ENCODE data around the gene CCDC57.

Gene CCDC57

GRCh38 chr17:82121660-82122629 is 90.7 kb downstream of the CCDC57 start:
- Mint-ChIP-seq H3K4me3 (no peak overlapping the region), H3K36me3 (ENCODE audit: low read depth) (peaks cover 24% of the 10 kb centered on the region), H3K27me3 (no peaks in the 10 kb centered on the region), H3K4me1 (ENCODE audit: low read depth) (peaks cover 62% of the 10 kb centered on the region), H3K27ac (peak overlapping the region; percentile 12), H3K9me3 (no peaks in the 10 kb centered on the region)
- no peak for DNase-seq

GRCh38 chr17:82121246-82121645 is 91.4 kb downstream of the CCDC57 start:
- Mint-ChIP-seq H3K9me3 (no peaks in the 10 kb centered on the region), H3K27me3 (no peaks in the 10 kb centered on the region), H3K4me3 (no peak overlapping the region), H3K27ac (no peak overlapping the region), H3K36me3 (ENCODE audit: low read depth) (peaks cover 21% of the 10 kb centered on the region), H3K4me1 (ENCODE audit: low read depth) (peaks cover 55% of the 10 kb centered on the region)
- DNase-seq: no peak

- peaks cover 21% of the 10 kb centered on the region for H3K36me3 Mint-ChIP-seq (ENCODE audit: low read depth)
Observed at GRCh38 chr17:82120148-82120547, 92.5 kb downstream of the CCDC57 start.

GRCh38 chr17:82118815-82119380 is 93.7 kb downstream of the CCDC57 start:
- Mint-ChIP-seq H3K27ac (no peak overlapping the region), H3K4me3 (no peak overlapping the region), H3K36me3 (ENCODE audit: low read depth) (peaks cover 17% of the 10 kb centered on the region), H3K9me3 (no peaks in the 10 kb centered on the region), H3K27me3 (no peaks in the 10 kb centered on the region), H3K4me1 (ENCODE audit: low read depth) (peaks cover 37% of the 10 kb centered on the region)
- DNase-seq: no peak

More at GRCh38 chr17:82120148-82120547, 92.5 kb downstream of the CCDC57 start:
- H3K9me3 Mint-ChIP-seq: no peaks in the 10 kb centered on the region
- H3K4me1 Mint-ChIP-seq (ENCODE audit: low read depth): peaks cover 47% of the 10 kb centered on the region
- no peak for DNase-seq
- no peaks in the 10 kb centered on the region for H3K27me3 Mint-ChIP-seq
- H3K4me3 Mint-ChIP-seq: peak overlapping the region; percentile 31
- peak overlapping the region; percentile 82 for H3K27ac Mint-ChIP-seq

GRCh38 chr17:82118168-82118814 is 94.4 kb downstream of the CCDC57 start:
- Mint-ChIP-seq H3K4me3 (no peak overlapping the region), H3K9me3 (no peaks in the 10 kb centered on the region), H3K36me3 (ENCODE audit: low read depth) (peaks cover 22% of the 10 kb centered on the region), H3K4me1 (ENCODE audit: low read depth) (peaks cover 33% of the 10 kb centered on the region), H3K27ac (no peak overlapping the region), H3K27me3 (no peaks in the 10 kb centered on the region)
- no peak for DNase-seq

- Mint-ChIP-seq H3K9me3 (no peaks in the 10 kb centered on the region), H3K27ac (no peak overlapping the region), H3K36me3 (ENCODE audit: low read depth) (peaks cover 21% of the 10 kb centered on the region), H3K4me3 (no peak overlapping the region), H3K4me1 (ENCODE audit: low read depth) (peaks cover 29% of the 10 kb centered on the region), H3K27me3 (no peaks in the 10 kb centered on the region)
- no peak for DNase-seq
Observed at GRCh38 chr17:82117139-82118090, 95.2 kb downstream of the CCDC57 start.

GRCh38 chr17:82116246-82116645 is 96.4 kb downstream of the CCDC57 start:
- H3K9me3 Mint-ChIP-seq: no peaks in the 10 kb centered on the region
- H3K4me1 Mint-ChIP-seq (ENCODE audit: low read depth): peaks cover 20% of the 10 kb centered on the region
- no peak for DNase-seq
- no peaks in the 10 kb centered on the region for H3K27me3 Mint-ChIP-seq
- H3K4me3 Mint-ChIP-seq: no peak overlapping the region
- H3K27ac Mint-ChIP-seq: no peak overlapping the region
- H3K36me3 Mint-ChIP-seq (ENCODE audit: low read depth): peaks cover 19% of the 10 kb centered on the region

- H3K27me3 Mint-ChIP-seq: no peaks in the 10 kb centered on the region
- H3K9me3 Mint-ChIP-seq: no peaks in the 10 kb centered on the region
- no peak for DNase-seq
- no peak overlapping the region for H3K27ac Mint-ChIP-seq
- peaks cover 22% of the 10 kb centered on the region for H3K4me1 Mint-ChIP-seq (ENCODE audit: low read depth)
- H3K4me3 Mint-ChIP-seq: no peak overlapping the region
- peaks cover 19% of the 10 kb centered on the region for H3K36me3 Mint-ChIP-seq (ENCODE audit: low read depth)
Observed at GRCh38 chr17:82114872-82115271, 97.8 kb downstream of the CCDC57 start.

GRCh38 chr17:82114447-82114846 is 98.2 kb downstream of the CCDC57 start:
- H3K27ac Mint-ChIP-seq: no peak overlapping the region
- peaks cover 19% of the 10 kb centered on the region for H3K36me3 Mint-ChIP-seq (ENCODE audit: low read depth)
- H3K4me3 Mint-ChIP-seq: no peak overlapping the region
- no peaks in the 10 kb centered on the region for H3K9me3 Mint-ChIP-seq
- peaks cover 18% of the 10 kb centered on the region for H3K4me1 Mint-ChIP-seq (ENCODE audit: low read depth)
- no peaks in the 10 kb centered on the region for H3K27me3 Mint-ChIP-seq
- no peak for DNase-seq

- Mint-ChIP-seq H3K9me3 (no peaks in the 10 kb centered on the region), H3K4me3 (no peak overlapping the region), H3K27me3 (no peaks in the 10 kb centered on the region), H3K4me1 (ENCODE audit: low read depth) (peaks cover 17% of the 10 kb centered on the region), H3K36me3 (ENCODE audit: low read depth) (peaks cover 19% of the 10 kb centered on the region), H3K27ac (no peak overlapping the region)
- no peak for DNase-seq
Observed at GRCh38 chr17:82113941-82114340, 98.7 kb downstream of the CCDC57 start.

- Mint-ChIP-seq H3K4me1 (ENCODE audit: low read depth) (peaks cover 15% of the 10 kb centered on the region), H3K4me3 (no peak overlapping the region), H3K27me3 (no peaks in the 10 kb centered on the region), H3K9me3 (no peaks in the 10 kb centered on the region), H3K27ac (no peak overlapping the region), H3K36me3 (ENCODE audit: low read depth) (peaks cover 23% of the 10 kb centered on the region)
- DNase-seq: no peak
Observed at GRCh38 chr17:82113422-82113821, 99.2 kb downstream of the CCDC57 start.

- Mint-ChIP-seq H3K4me1 (ENCODE audit: low read depth) (peaks cover 15% of the 10 kb centered on the region), H3K27ac (no peak overlapping the region), H3K9me3 (no peaks in the 10 kb centered on the region), H3K36me3 (ENCODE audit: low read depth) (peaks cover 24% of the 10 kb centered on the region), H3K27me3 (no peaks in the 10 kb centered on the region), H3K4me3 (no peak overlapping the region)
- no peak for DNase-seq
Observed at GRCh38 chr17:82112914-82113311, 99.7 kb downstream of the CCDC57 start.

- no peak for DNase-seq
- Mint-ChIP-seq H3K4me3 (no peak overlapping the region), H3K4me1 (ENCODE audit: low read depth) (peaks cover 19% of the 10 kb centered on the region), H3K27ac (no peak overlapping the region), H3K9me3 (no peaks in the 10 kb centered on the region), H3K36me3 (ENCODE audit: low read depth) (peaks cover 24% of the 10 kb centered on the region), H3K27me3 (no peaks in the 10 kb centered on the region)
Observed at GRCh38 chr17:82112181-82112913, 100.3 kb downstream of the CCDC57 start.
